Endodermal cell (in vitro differentiated cells): ENCODE results near the gene SH3BP2. TPM values are rescaled to one million over a fixed set of nuclear protein-coding genes. Genes with fewer than 3 reads are reported as not detected.
A peak's percentile ranks its signal among the peaks of the same experiment; 100 is the strongest.

Experiments
- DNase-seq: peaks from one replicate; pipeline ENCODE4 v3.0.0-alpha.2; 2017
- H3K27ac ChIP-seq: 2 replicates; pipeline ENCODE4 v1.5.1; 2013; ENCODE audit warnings: mild to moderate bottlenecking, low read depth, low read length, moderate library complexity
- H3K27me3 ChIP-seq: 2 replicates; pipeline ENCODE4 v1.6.1; 2013; ENCODE audit warnings: mild to moderate bottlenecking, low read length, moderate library complexity; ENCODE audit not compliant: insufficient read depth, control insufficient read depth, poor library complexity, severe bottlenecking
- H3K36me3 ChIP-seq: 2 replicates; pipeline ENCODE4 v1.7.0; 2013; ENCODE audit warnings: mild to moderate bottlenecking, low read length, moderate library complexity; ENCODE audit not compliant: control insufficient read depth, insufficient read depth
- H3K4me1 ChIP-seq: one replicate; pipeline ENCODE4 v1.7.0; 2013; ENCODE audit warnings: low read length; ENCODE audit not compliant: control insufficient read depth, insufficient read depth
- H3K4me3 ChIP-seq: 2 replicates; pipeline ENCODE4 v1.5.1; 2013; ENCODE audit warnings: mild to moderate bottlenecking, low read length, moderate library complexity
- H3K9ac ChIP-seq: 2 replicates; pipeline ENCODE4 v1.6.1; 2013; ENCODE audit warnings: mild to moderate bottlenecking, low read length, moderate library complexity; ENCODE audit not compliant: poor library complexity, severe bottlenecking; ENCODE audit errors: extremely low read depth
- H3K9me3 ChIP-seq: 2 replicates; pipeline ENCODE4 v1.6.1; 2013; ENCODE audit warnings: mild to moderate bottlenecking, low read length, moderate library complexity; ENCODE audit not compliant: control insufficient read depth
- H3K27ac Mint-ChIP-seq: 2 replicates; pipeline ENCODE4 v1.8.0; 2020; ENCODE audit warnings: mixed read lengths
- H3K27me3 Mint-ChIP-seq: 2 replicates; pipeline ENCODE4 v1.8.0; 2021; ENCODE audit warnings: mild to moderate bottlenecking, mixed read lengths; ENCODE audit not compliant: insufficient read depth
- H3K36me3 Mint-ChIP-seq: 2 replicates; pipeline ENCODE4 v1.8.0; 2020; ENCODE audit warnings: low read depth, mixed read lengths
- H3K4me1 Mint-ChIP-seq: 2 replicates; pipeline ENCODE4 v1.8.0; 2020; ENCODE audit warnings: mixed read lengths
- H3K4me3 Mint-ChIP-seq: 2 replicates; pipeline ENCODE4 v1.8.0; 2020; ENCODE audit warnings: mild to moderate bottlenecking, moderate library complexity, mixed read lengths
- H3K9me3 Mint-ChIP-seq: 2 replicates; pipeline ENCODE4 v1.8.0; 2020; ENCODE audit warnings: mild to moderate bottlenecking, mixed read lengths
- CTCF ChIP-seq: fragments of 200-600 bp; sonication (generic); conservative IDR thresholded peaks from 2 replicates; pipeline ENCODE4 v1.5.0; 2021; ENCODE audit warnings: antibody characterized with exemption, mild to moderate bottlenecking
- WGBS, 2 experiments: methylation state at CpG; one replicate each; pipeline versions ENCODE4 v1.1.5 to v1.1.7; 2013; ENCODE audit warnings: missing lambda C conversion rate in 2 of 2, mixed read lengths in 1 of 2; ENCODE audit not compliant: insufficient coverage in 1 of 2, insufficient read length in 1 of 2; 5-methylcytosine and 5-hydroxymethylcytosine counted together
- total RNA-seq, 2 donors: library from RNA; stranded (reverse); fragmentation: NEBNext Ultra II Directional in 1 of 2; extraction: Animal tissue kit (Norgen Biotek cat#: 25700) in 1 of 2; gene quantifications; 2 replicates in 1 of 2; 3 replicates in 1 of 2; pipeline ENCODE4 v1.2.1, GENCODE V29; 2021

The SH3BP2 gene
- total RNA-seq, 2 donors from 2014 or later, result 40.5 to 43.8 TPM

GRCh38 chr4:2848449-2848848 lies 55.6 kb downstream of the SH3BP2 start:
- H3K27ac ChIP-seq, result no peak overlapping the region
- H3K9ac ChIP-seq, result no peak overlapping the region
- H3K4me3 ChIP-seq, result no peak overlapping the region
- Mint-ChIP-seq H3K36me3 (peaks cover under 1% of the 10 kb centered on the region), H3K9me3 (no peaks in the 10 kb centered on the region), H3K4me3 (no peak overlapping the region), H3K27ac (no peak overlapping the region), H3K27me3 (no peaks in the 10 kb centered on the region), H3K4me1 (peaks cover 39% of the 10 kb centered on the region)
- TF ChIP-seq CTCF, result no peak
- H3K36me3 ChIP-seq, result peaks cover 6% of the 10 kb centered on the region
- 89 to 91% methylated on average over 2 of the region's 2 CpGs for WGBS, 2 experiments
- no peaks in the 10 kb centered on the region for H3K27me3 ChIP-seq
- no peaks in the 10 kb centered on the region for H3K9me3 ChIP-seq
- peaks cover 7% of the 10 kb centered on the region for H3K4me1 ChIP-seq
- no peak for DNase-seq

GRCh38 chr4:2849267-2850152 lies 56.6 kb downstream of the SH3BP2 start:
- Histone ChIP-seq H3K4me1 (peaks cover 7% of the 10 kb centered on the region), H3K4me3 (no peak overlapping the region), H3K27ac (no peak overlapping the region), H3K9me3 (no peaks in the 10 kb centered on the region), H3K9ac (no peak overlapping the region), H3K36me3 (peaks cover 17% of the 10 kb centered on the region), H3K27me3 (no peaks in the 10 kb centered on the region)
- no peak overlapping the region for H3K4me3 Mint-ChIP-seq
- WGBS, 2 experiments, result 93 to 99% methylated on average over 8 to 9 of the region's 9 CpGs
- no peak for TF ChIP-seq CTCF
- H3K27me3 Mint-ChIP-seq, result no peaks in the 10 kb centered on the region
- H3K4me1 Mint-ChIP-seq, result peaks cover 37% of the 10 kb centered on the region
- no peak for DNase-seq
- H3K36me3 Mint-ChIP-seq, result peaks cover 11% of the 10 kb centered on the region
- no peaks in the 10 kb centered on the region for H3K9me3 Mint-ChIP-seq
- peak overlapping the region; percentile 72 for H3K27ac Mint-ChIP-seq

GRCh38 chr4:2850966-2851798 lies 58.3 kb downstream of the SH3BP2 start:
- H3K4me1 ChIP-seq, result peaks cover 7% of the 10 kb centered on the region
- peak overlapping the region; percentile 17 for H3K27ac Mint-ChIP-seq
- WGBS, 2 experiments, result 80 to 94% methylated on average over 1 of the region's 2 CpGs
- no peak overlapping the region for H3K4me3 Mint-ChIP-seq
- H3K4me1 Mint-ChIP-seq, result peaks cover 24% of the 10 kb centered on the region
- TF ChIP-seq CTCF, result no peak
- H3K9me3 ChIP-seq, result no peaks in the 10 kb centered on the region
- H3K36me3 Mint-ChIP-seq, result peaks cover 18% of the 10 kb centered on the region
- no peak for DNase-seq
- H3K9ac ChIP-seq, result no peak overlapping the region
- no peaks in the 10 kb centered on the region for H3K27me3 Mint-ChIP-seq
- H3K27ac ChIP-seq, result peak overlapping the region; percentile 5
- peaks cover 33% of the 10 kb centered on the region for H3K36me3 ChIP-seq
- no peak overlapping the region for H3K4me3 ChIP-seq
- H3K27me3 ChIP-seq, result no peaks in the 10 kb centered on the region
- H3K9me3 Mint-ChIP-seq, result no peaks in the 10 kb centered on the region
